ENCODE data around the gene MDN1.

The MDN1 gene

GRCh38 chr6:89782222-89782621, 37.4 kb downstream of the MDN1 start:
- H3K27me3 ChIP-seq (ENCODE audit: low read depth, low read length): no peaks in the 10 kb centered on the region
- peaks cover 10% of the 10 kb centered on the region for H3K36me3 ChIP-seq (replicated peaks; ENCODE audit: low read depth, low read length)
- no peak overlapping the region for H3K9ac ChIP-seq (ENCODE audit: low read length)
- H3K4me2 ChIP-seq (ENCODE audit: low read length): no peak overlapping the region
- no peak overlapping the region for H3K27ac ChIP-seq (ENCODE audit: low read length)
- no peak overlapping the region for H2AFZ ChIP-seq (ENCODE audit: low read depth, low read length)
- H3K4me3 ChIP-seq (ENCODE audit: low read length): no peak overlapping the region
- no peaks in the 10 kb centered on the region for H3K9me3 ChIP-seq (ENCODE audit: insufficient read depth, low read length)
- no peak for TF ChIP-seq EZH2phosphoT487 (IDR thresholded peaks at IDR 0.05; ENCODE audit: low read depth)
- TF ChIP-seq, protein P1, sequence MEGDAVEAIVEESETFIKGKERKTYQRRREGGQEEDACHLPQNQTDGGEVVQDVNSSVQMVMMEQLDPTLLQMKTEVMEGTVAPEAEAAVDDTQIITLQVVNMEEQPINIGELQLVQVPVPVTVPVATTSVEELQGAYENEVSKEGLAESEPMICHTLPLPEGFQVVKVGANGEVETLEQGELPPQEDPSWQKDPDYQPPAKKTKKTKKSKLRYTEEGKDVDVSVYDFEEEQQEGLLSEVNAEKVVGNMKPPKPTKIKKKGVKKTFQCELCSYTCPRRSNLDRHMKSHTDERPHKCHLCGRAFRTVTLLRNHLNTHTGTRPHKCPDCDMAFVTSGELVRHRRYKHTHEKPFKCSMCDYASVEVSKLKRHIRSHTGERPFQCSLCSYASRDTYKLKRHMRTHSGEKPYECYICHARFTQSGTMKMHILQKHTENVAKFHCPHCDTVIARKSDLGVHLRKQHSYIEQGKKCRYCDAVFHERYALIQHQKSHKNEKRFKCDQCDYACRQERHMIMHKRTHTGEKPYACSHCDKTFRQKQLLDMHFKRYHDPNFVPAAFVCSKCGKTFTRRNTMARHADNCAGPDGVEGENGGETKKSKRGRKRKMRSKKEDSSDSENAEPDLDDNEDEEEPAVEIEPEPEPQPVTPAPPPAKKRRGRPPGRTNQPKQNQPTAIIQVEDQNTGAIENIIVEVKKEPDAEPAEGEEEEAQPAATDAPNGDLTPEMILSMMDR (IDR thresholded peaks at IDR 0.05; ENCODE audit: low read depth, low read length): no peak
- no peaks in the 10 kb centered on the region for H4K20me1 ChIP-seq (ENCODE audit: insufficient read depth, low read length)
- H3K79me2 ChIP-seq (ENCODE audit: low read length): no peaks in the 10 kb centered on the region
- no peaks in the 10 kb centered on the region for H3K4me1 ChIP-seq (ENCODE audit: low read length)

DNA sequence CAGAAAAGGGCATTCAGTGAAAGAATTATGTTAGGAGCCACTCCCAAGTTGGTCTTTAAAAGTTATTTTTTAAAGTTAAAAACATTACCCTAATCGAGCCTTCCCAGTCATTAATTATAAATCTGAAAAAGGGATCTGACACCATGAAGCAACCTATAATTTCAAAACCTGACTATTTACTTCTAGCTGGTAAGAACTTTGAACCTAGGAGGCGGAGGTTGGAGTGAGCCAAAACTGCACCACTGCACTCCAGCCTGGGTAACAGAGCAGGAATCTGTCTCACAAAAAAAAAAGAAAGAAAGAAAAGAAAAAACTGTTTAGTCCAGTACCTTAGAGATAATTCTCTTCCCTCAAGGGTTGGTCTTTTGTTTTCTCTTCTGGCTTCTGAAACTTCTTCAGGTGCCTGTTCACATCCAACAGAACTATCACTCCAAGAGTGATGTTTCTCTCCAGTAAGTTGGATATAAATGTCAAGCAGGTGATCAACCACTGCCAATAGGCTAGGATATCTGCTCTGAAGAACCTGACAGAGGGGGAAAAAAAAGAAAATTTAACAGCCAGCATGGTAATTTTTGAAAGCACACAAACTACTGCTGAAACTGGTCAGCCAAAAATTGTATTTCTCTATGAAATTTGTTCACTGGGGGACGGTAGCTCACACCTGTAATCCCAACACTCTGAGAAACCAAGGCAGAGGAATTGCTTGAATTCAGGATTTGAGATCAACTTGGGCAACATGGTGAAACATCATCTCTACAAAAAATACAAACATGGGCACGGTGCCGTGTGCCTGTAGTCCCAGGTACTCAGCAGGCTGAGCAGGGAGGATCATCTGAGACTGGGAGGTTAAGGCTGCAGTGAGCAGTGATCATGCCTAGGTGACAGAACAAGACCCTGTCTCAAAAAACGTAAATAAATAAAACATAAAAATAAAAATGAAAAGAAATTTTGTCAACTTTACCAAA, 38.2 kb downstream of the MDN1 start:
- Histone ChIP-seq H3K27ac (ENCODE audit: low read length) (no peak overlapping the region), H3K4me1 (ENCODE audit: low read length) (no peaks in the 10 kb centered on the region), H3K9me3 (ENCODE audit: insufficient read depth, low read length) (no peaks in the 10 kb centered on the region), H3K4me3 (ENCODE audit: low read length) (no peak overlapping the region), H3K36me3 (replicated peaks; ENCODE audit: low read depth, low read length) (peaks cover 11% of the 10 kb centered on the region), H3K9ac (ENCODE audit: low read length) (no peak overlapping the region), H3K79me2 (ENCODE audit: low read length) (no peaks in the 10 kb centered on the region), H3K27me3 (ENCODE audit: low read depth, low read length) (no peaks in the 10 kb centered on the region), H2AFZ (ENCODE audit: low read depth, low read length) (no peak overlapping the region), H4K20me1 (ENCODE audit: insufficient read depth, low read length) (no peaks in the 10 kb centered on the region), H3K4me2 (ENCODE audit: low read length) (no peak overlapping the region)
- TF ChIP-seq, protein P1 (IDR thresholded peaks at IDR 0.05; ENCODE audit: low read depth, low read length): no peak
- no peak for TF ChIP-seq EZH2phosphoT487 (IDR thresholded peaks at IDR 0.05; ENCODE audit: low read depth)

DNA sequence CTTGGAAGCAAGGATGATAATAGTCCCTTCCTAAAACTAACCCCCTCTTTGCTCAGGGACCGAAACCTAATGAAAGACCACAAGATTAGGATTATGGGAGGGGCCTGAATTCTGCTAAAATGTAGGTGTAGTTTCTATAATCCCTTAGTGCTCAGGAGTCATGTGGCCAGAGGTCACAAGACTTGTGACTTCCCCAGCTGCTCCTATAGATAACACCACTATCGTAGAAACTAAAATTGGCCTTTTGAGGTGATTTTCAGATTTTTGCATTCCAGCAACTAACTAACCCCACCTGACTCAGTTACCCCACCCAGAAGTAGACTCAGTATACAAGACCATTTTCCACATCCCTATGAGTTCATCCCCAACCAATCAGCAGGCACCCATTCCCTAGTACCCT, 42.1 kb downstream of the MDN1 start:
- no peaks in the 10 kb centered on the region for H3K79me2 ChIP-seq (ENCODE audit: low read length)
- no peak overlapping the region for H3K4me3 ChIP-seq (ENCODE audit: low read length)
- no peak for TF ChIP-seq EZH2phosphoT487 (IDR thresholded peaks at IDR 0.05; ENCODE audit: low read depth)
- TF ChIP-seq, protein P1 (IDR thresholded peaks at IDR 0.05; ENCODE audit: low read depth, low read length): no peak
- no peaks in the 10 kb centered on the region for H4K20me1 ChIP-seq (ENCODE audit: insufficient read depth, low read length)
- H3K27me3 ChIP-seq (ENCODE audit: low read depth, low read length): no peaks in the 10 kb centered on the region
- H3K9me3 ChIP-seq (ENCODE audit: insufficient read depth, low read length): no peaks in the 10 kb centered on the region
- H2AFZ ChIP-seq (ENCODE audit: low read depth, low read length): no peak overlapping the region
- no peak overlapping the region for H3K9ac ChIP-seq (ENCODE audit: low read length)
- H3K27ac ChIP-seq (ENCODE audit: low read length): no peak overlapping the region
- peaks cover 16% of the 10 kb centered on the region for H3K36me3 ChIP-seq (replicated peaks; ENCODE audit: low read depth, low read length)
- no peaks in the 10 kb centered on the region for H3K4me1 ChIP-seq (ENCODE audit: low read length)
- H3K4me2 ChIP-seq (ENCODE audit: low read length): no peak overlapping the region

DNA sequence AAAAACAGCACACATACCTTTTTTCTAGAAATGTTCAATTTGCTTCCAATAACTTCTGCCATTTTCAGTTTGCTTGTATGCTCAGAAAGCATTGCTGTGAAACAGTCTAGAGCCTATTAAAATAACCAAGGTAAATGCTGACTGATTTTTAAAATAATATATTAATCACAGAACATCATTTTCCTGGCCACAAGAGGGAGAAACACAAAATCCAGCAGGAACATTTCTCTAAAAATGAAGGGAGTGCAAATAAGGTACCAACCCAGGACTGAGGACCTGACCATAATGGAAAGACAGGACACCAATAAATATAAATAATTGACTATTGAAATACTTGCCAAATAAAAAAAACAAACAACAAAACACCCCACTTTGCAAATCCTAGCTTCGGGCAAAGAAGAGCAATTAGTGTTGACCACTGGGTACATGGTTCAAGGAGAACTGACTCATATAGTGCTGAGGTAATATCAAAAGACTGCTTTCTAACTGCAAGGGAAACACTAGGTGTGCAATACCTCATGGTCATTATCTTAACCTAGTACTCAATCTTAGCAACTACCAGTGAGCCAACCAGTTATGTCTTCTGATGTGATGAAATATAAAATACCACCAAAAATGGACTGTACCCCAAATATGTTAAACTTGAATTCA, 42.9 kb downstream of the MDN1 start:
- Histone ChIP-seq H3K27ac (ENCODE audit: low read length) (no peak overlapping the region), H3K79me2 (ENCODE audit: low read length) (no peaks in the 10 kb centered on the region), H3K4me3 (ENCODE audit: low read length) (no peak overlapping the region), H3K27me3 (ENCODE audit: low read depth, low read length) (no peaks in the 10 kb centered on the region), H3K36me3 (replicated peaks; ENCODE audit: low read depth, low read length) (peaks cover 16% of the 10 kb centered on the region), H3K9me3 (ENCODE audit: insufficient read depth, low read length) (no peaks in the 10 kb centered on the region), H3K4me1 (ENCODE audit: low read length) (no peaks in the 10 kb centered on the region), H3K9ac (ENCODE audit: low read length) (no peak overlapping the region), H2AFZ (ENCODE audit: low read depth, low read length) (no peak overlapping the region), H3K4me2 (ENCODE audit: low read length) (no peak overlapping the region), H4K20me1 (ENCODE audit: insufficient read depth, low read length) (no peaks in the 10 kb centered on the region)
- TF ChIP-seq, protein P1 (IDR thresholded peaks at IDR 0.05; ENCODE audit: low read depth, low read length): no peak
- TF ChIP-seq EZH2phosphoT487 (IDR thresholded peaks at IDR 0.05; ENCODE audit: low read depth): no peak

Data from OCI-LY3 (cell line).